BE2C (cell line): ENCODE measurements around the gene DBR1.
A peak's percentile ranks its signal among the peaks of the same experiment; 100 is the strongest.

ENCODE experiments used
- DNase-seq: peaks from one replicate; pipeline ENCODE4 v3.0.0-alpha.2; 2020
- H3K27me3 ChIP-seq: fragments of 250-450 bp; sonication (Bioruptor Pico); 2 replicates; pipeline ENCODE4 v1.5.1; 2020; ENCODE audit warnings: mild to moderate bottlenecking
- H3K36me3 ChIP-seq: fragments of 250-450 bp; sonication (Bioruptor Pico); 2 replicates; pipeline ENCODE4 v1.5.1; 2020; ENCODE audit warnings: mild to moderate bottlenecking
- H3K4me1 ChIP-seq: fragments of 250-450 bp; sonication (Bioruptor Pico); 2 replicates; pipeline ENCODE4 v1.5.1; 2020
- H3K4me3 ChIP-seq: 2 replicates; pipeline ENCODE4 v1.5.1; 2011; ENCODE audit warnings: low read depth, low read length
- H3K9me3 ChIP-seq: fragments of 250-450 bp; sonication (Bioruptor Pico); 2 replicates; pipeline ENCODE4 v1.5.1; 2020
- TF ChIP-seq, protein P1 (sequence below): IDR thresholded peaks from 2 replicates; pipeline ENCODE4 v1.5.1; 2012; ENCODE audit warnings: mild to moderate bottlenecking, low read depth, low read length

Gene DBR1

DNA sequence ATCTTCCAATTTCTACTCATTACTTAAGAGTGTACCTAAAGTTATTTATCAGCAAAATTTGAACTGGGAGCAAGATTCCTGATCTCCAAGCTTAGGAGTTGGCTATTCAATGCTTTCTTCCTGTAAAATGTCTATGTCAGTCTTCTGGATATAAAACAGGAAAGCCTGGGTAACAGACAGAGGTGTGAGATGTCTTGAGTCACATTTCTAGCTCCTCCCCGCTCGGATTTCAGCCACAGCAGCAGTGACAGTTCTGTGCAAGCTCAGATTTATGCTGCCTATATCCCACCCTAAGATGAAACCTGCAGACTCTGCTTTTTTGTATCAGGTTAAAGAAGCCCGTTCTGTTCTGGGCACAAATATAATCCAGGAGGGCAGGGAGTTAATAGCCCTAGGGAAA lies 10.3 kb upstream of the DBR1 start:
- peaks cover 2% of the 10 kb centered on the region; the same call in 1 of the 2 replicates for H3K4me1 ChIP-seq
- TF ChIP-seq, protein P1, sequence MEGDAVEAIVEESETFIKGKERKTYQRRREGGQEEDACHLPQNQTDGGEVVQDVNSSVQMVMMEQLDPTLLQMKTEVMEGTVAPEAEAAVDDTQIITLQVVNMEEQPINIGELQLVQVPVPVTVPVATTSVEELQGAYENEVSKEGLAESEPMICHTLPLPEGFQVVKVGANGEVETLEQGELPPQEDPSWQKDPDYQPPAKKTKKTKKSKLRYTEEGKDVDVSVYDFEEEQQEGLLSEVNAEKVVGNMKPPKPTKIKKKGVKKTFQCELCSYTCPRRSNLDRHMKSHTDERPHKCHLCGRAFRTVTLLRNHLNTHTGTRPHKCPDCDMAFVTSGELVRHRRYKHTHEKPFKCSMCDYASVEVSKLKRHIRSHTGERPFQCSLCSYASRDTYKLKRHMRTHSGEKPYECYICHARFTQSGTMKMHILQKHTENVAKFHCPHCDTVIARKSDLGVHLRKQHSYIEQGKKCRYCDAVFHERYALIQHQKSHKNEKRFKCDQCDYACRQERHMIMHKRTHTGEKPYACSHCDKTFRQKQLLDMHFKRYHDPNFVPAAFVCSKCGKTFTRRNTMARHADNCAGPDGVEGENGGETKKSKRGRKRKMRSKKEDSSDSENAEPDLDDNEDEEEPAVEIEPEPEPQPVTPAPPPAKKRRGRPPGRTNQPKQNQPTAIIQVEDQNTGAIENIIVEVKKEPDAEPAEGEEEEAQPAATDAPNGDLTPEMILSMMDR, result no peak
- peaks cover 7% of the 10 kb centered on the region; the same call in 1 of the 2 replicates for H3K36me3 ChIP-seq
- DNase-seq, result no peak
- peaks cover 20% of the 10 kb centered on the region for H3K27me3 ChIP-seq
- no peak overlapping the region for H3K4me3 ChIP-seq
- no peaks in the 10 kb centered on the region for H3K9me3 ChIP-seq

DNA sequence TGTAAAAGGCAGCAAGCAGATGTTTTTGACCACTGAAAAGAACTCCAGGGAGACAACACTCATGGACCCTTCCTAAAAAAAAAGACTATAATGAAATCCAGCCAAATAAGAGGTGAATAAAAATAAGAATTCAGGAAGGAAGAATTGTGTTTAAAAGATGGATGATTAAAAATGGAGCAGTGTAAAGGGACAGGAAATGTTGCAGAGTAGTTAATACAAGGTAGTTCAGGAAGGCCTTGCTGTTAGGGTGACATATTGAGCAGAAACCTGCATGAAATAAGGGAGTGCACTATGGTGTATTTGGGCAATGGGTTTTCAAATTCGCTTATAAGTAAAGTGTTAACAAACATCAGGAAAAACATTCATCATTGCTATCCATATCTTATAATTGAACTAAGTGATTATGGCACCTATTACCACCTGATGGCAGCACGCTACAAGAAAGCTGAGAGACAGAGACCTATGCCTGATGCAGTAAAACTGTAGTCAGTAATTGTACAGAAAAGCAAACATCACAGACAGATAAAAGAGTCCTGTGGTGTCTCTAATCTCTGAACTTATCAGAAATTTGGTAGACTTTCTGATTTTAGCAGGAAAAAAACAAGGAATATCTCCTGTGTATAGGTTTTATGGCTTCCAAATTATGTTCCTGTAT lies 5.8 kb upstream of the DBR1 start:
- no peaks in the 10 kb centered on the region for H3K9me3 ChIP-seq
- H3K27me3 ChIP-seq, result peaks cover 11% of the 10 kb centered on the region
- no peaks in the 10 kb centered on the region for H3K4me1 ChIP-seq
- TF ChIP-seq, protein P1, result peak; percentile 52
- H3K4me3 ChIP-seq, result no peak overlapping the region
- no peaks in the 10 kb centered on the region for H3K36me3 ChIP-seq
- peak; percentile 22 for DNase-seq

DNA sequence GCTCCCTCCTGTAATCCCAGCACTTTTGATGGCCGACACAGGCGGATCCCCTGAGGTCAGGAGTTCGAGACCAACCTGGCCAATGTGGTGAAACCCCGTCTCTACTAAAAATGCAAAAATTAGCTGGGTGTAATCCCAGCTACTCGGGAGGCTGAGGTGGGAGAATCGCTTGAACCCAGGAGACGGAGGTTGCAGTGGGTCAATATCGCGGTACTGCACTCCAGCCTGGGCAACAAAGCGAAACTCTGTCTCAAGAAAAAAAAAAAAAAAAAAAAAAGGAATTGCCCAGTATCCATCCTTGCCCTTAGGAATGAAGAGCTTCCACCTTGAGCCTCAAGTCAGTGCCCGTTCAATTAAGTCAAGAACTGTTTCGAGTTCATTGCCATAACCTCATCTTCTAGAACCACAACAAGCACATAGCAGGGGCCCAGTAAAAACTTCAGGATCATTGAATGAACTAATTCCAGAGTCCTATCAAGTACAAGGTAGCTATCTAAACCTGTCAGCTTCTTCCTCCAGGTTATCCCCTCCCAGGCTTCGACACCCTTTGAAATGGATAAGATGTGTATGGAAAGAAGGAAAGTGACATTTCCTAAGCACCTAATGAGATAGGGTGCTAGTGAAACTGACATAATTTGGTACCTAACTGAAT lies 826 bp downstream of the DBR1 start:
- Histone ChIP-seq H3K9me3 (no peaks in the 10 kb centered on the region), H3K4me3 (peak overlapping the region; percentile 70), H3K4me1 (no peaks in the 10 kb centered on the region), H3K27me3 (no peaks in the 10 kb centered on the region), H3K36me3 (peaks cover 28% of the 10 kb centered on the region)
- no peak for DNase-seq
- TF ChIP-seq, protein P1, result no peak

DNA sequence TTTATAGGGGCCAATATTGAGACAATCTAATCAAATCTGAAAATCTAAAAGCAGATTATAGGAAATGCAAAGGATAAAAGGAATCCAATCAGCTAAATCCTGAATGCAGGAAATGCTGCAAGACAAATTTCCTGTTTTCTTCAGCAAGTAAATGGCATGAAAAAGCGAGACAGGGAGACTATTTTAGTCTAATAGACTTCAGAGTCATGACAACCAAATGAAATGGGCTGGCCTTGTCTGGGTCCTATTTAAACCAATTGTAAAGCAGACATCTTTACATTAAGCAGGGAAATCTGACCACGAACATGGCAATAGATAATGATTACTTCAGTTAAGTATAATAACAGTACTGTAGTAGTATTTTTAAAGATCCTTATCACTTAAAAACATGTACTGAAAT lies 2.1 kb downstream of the DBR1 start:
- no peaks in the 10 kb centered on the region for H3K27me3 ChIP-seq
- DNase-seq, result no peak
- no peaks in the 10 kb centered on the region for H3K4me1 ChIP-seq
- peaks cover 33% of the 10 kb centered on the region for H3K36me3 ChIP-seq
- H3K9me3 ChIP-seq, result no peaks in the 10 kb centered on the region
- H3K4me3 ChIP-seq, result no peak overlapping the region
- TF ChIP-seq, protein P1, result no peak

DNA sequence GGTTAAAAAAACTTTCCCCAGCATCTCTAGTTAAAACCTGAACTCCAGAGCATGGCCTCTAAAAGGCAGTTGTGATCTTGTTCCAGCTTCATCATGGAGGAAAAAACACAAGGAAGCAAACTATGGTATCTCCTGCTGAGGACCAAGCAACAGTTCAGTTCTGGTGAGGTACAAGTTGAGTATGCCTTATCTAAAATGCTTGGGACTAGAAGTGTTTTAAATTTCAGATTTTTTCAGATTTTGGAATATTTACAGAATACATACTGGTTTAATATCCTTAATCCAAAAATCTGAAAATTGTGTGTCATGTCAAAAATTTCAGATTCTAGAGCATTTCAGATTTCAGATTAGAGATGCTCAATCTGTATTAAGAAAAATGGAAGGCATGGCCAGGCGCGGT lies 9.7 kb downstream of the DBR1 start:
- no peaks in the 10 kb centered on the region for H3K9me3 ChIP-seq
- no peak overlapping the region for H3K4me3 ChIP-seq
- TF ChIP-seq, protein P1, result no peak
- peaks cover 54% of the 10 kb centered on the region for H3K36me3 ChIP-seq
- no peaks in the 10 kb centered on the region for H3K4me1 ChIP-seq
- DNase-seq, result no peak
- no peaks in the 10 kb centered on the region for H3K27me3 ChIP-seq

DNA sequence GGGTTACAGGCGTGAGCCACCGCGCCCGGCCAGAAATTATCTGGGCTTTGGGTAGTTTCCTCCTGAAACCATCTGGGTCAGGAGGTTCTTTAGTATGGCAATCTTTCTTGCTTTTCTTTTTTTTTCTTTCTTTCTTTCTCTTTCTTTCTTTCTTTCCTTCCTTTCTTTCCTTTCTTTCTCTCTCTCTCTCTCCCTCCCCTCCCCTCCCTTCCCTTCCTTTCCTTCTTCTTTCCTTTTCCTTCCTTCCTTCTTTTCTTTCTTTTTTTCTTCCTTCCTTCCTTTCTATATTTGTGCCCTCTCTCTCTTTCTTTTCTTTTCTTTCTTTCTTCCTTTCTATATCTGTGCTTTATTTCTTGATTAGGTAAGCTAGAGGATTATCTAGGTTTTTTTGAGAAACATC lies 17.0 kb downstream of the DBR1 start:
- H3K36me3 ChIP-seq, result peaks cover 16% of the 10 kb centered on the region
- H3K27me3 ChIP-seq, result no peaks in the 10 kb centered on the region
- TF ChIP-seq, protein P1, result no peak
- no peak overlapping the region for H3K4me3 ChIP-seq
- no peaks in the 10 kb centered on the region for H3K4me1 ChIP-seq
- DNase-seq, result no peak
- H3K9me3 ChIP-seq, result no peaks in the 10 kb centered on the region; the same call in 1 of the 2 replicates
